8988T (cell line): ENCODE data around the gene QKI.
A peak's percentile ranks its signal among the peaks of the same experiment; 100 is the strongest.
"Not testable (repeated sequence)": the region's sequence is repeated elsewhere in the genome, so short reads cannot be mapped to it uniquely, and the experiment has no call there.

ENCODE experiments used
- DNase-seq: peaks from one replicate; pipeline ENCODE4 v3.0.0; 2011

Gene QKI

GRCh38 chr6:163415620-163416556, 1.4 kb downstream of the QKI start:
- DNase-seq: peak; percentile 45

- DNase-seq: no peak
Measured at GRCh38 chr6:163416557-163417253, 2.2 kb downstream of the QKI start.

GRCh38 chr6:163417595-163417994, 3.1 kb downstream of the QKI start:
- DNase-seq: no peak

GRCh38 chr6:163418311-163419029, 4.0 kb downstream of the QKI start:
- no peak for DNase-seq

GRCh38 chr6:163419413-163420288, 5.1 kb downstream of the QKI start:
- DNase-seq: no peak

- DNase-seq: no peak
Measured at GRCh38 chr6:163420289-163420614, 5.7 kb downstream of the QKI start.

- no peak for DNase-seq
Measured at GRCh38 chr6:163422550-163422949, 8.0 kb downstream of the QKI start.

- DNase-seq: no peak
Measured at GRCh38 chr6:163423696-163424095, 9.2 kb downstream of the QKI start.

GRCh38 chr6:163427498-163428254, 13.2 kb downstream of the QKI start:
- no peak for DNase-seq

GRCh38 chr6:163428373-163428772, 13.9 kb downstream of the QKI start:
- no peak for DNase-seq

GRCh38 chr6:163429858-163430448, 15.4 kb downstream of the QKI start:
- no peak for DNase-seq

- DNase-seq: no peak
Measured at GRCh38 chr6:163432300-163432699, 17.8 kb downstream of the QKI start.

GRCh38 chr6:163433486-163433885, 19.0 kb downstream of the QKI start:
- DNase-seq: not testable (repeated sequence)

GRCh38 chr6:163435023-163435422, 20.5 kb downstream of the QKI start:
- no peak for DNase-seq

GRCh38 chr6:163436843-163437242, 22.3 kb downstream of the QKI start:
- DNase-seq: no peak

GRCh38 chr6:163437466-163437865, 22.9 kb downstream of the QKI start:
- DNase-seq: no peak

- DNase-seq: no peak
Measured at GRCh38 chr6:163438298-163438939, 23.9 kb downstream of the QKI start.

- no peak for DNase-seq
Measured at GRCh38 chr6:163438940-163439335, 24.4 kb downstream of the QKI start.

- DNase-seq: not testable (repeated sequence)
Measured at GRCh38 chr6:163439390-163439789, 24.9 kb downstream of the QKI start.

- DNase-seq: no peak
Measured at GRCh38 chr6:163439997-163440396, 25.5 kb downstream of the QKI start.

GRCh38 chr6:163442336-163442735, 27.8 kb downstream of the QKI start:
- DNase-seq: no peak
